ENCODE results near the gene SRL. TPM values are rescaled to one million over a fixed set of nuclear protein-coding genes. Genes with fewer than 3 reads are reported as not detected.

Gene SRL
- total and polyA plus RNA-seq, 2 of the 8 experiments (the other 6 are each of a cell fraction or from before 2014, with no cell fraction given), result 0.05 TPM; not detected in 1

DNA sequence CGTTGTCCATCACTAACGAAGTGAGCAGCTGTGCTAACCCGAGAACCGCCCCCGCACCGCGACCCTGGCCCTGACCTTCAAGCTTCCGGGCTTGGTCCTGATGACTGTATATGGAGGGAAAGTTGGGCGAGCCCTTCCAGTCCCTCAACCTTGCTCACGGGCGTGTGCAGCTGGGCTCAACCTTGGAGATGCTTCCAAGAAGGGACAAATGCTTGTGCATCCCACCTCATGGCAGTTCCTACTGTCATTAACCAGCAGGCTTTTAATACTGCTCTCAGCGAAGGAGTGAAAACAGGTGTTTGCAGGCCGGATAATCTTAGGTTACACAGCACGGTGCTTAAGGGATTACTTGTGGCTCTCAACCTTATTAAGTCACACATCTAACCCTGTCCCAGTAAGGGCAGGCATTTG lies 33.5 kb downstream of the SRL start:
- no peak overlapping the region for H3K27ac ChIP-seq (ENCODE audit: low read depth, low read length)
- WGBS, 2 experiments (ENCODE audit: extremely low coverage in 1 of 2, insufficient coverage in 1 of 2, insufficient read length in 1 of 2, insufficient replicate concordance in 2 of 2, low coverage in 1 of 2, low lambda C conversion rate in 2 of 2, missing lambda C conversion rate in 1 of 2), result 89% methylated on average over 14 of the region's 14 CpGs; no CpG with 5 or more reads in 1 of the 2 experiments
- H2BK5ac ChIP-seq (ENCODE audit: low read depth, low read length), result no peak overlapping the region
- H3K9me3 ChIP-seq (ENCODE audit: insufficient read depth in 2 of 2, low read depth in 1 of 2, low read length in 1 of 2), result peaks cover 0 to 2% of the 10 kb centered on the region in 2 experiments; a peak in 1 of 4 replicates
- no peaks in the 10 kb centered on the region for H4K20me1 ChIP-seq (replicated peaks in 1 of 2; ENCODE audit: control insufficient read depth in 1 of 2, insufficient read depth in 2 of 2, low read length in 2 of 2)
- no peaks in the 10 kb centered on the region for H3K79me1 ChIP-seq (ENCODE audit: low read depth, low read length)
- H3K9ac ChIP-seq (replicated peaks in 1 of 4; ENCODE audit: extremely low read depth in 1 of 4, low read depth in 3 of 4, low read length in 3 of 4), result no peak overlapping the region
- no peak overlapping the region for H3K4ac ChIP-seq (replicated peaks; ENCODE audit: insufficient read length, low read depth, low read length)
- H4K5ac ChIP-seq (ENCODE audit: insufficient read length, low read depth, low read length), result no peak overlapping the region
- no peak overlapping the region for H2AK5ac ChIP-seq (ENCODE audit: low read depth, low read length)
- no peak overlapping the region for H3K4me2 ChIP-seq (ENCODE audit: insufficient read depth in 1 of 2, low read depth in 2 of 2, low read length in 2 of 2)
- ChIA-PET POLR2A (ENCODE audit: partially characterized antibody) (interaction anchor here (1.6 kb wide), 1 partner anchor 25 kb away, joined by 3 read pairs; no protein-coding TSS in a partner anchor), CTCF (ENCODE audit: partially characterized antibody) (no interaction called here)
- FAIRE-seq (no peak), DNase-seq (ENCODE audit: low read depth in 1 of 2, low spot score in 2 of 2) (no peak)
- H3K23ac ChIP-seq (ENCODE audit: insufficient read length), result no peak overlapping the region
- 0 out of 7 replicates have a peak, but pooled peaks cover 0 to 2% (median 0%) of the 10 kb centered on the region in 4 experiments for H3K4me1 ChIP-seq (replicated peaks in 1 of 4; ENCODE audit: control insufficient read depth in 3 of 4, insufficient read depth in 4 of 4, low read length in 3 of 4)
- no peak overlapping the region for H3K18ac ChIP-seq (ENCODE audit: extremely low read depth, low read length)
- no peak overlapping the region for H2BK15ac ChIP-seq (ENCODE audit: low read length)
- H3K27me3 ChIP-seq (replicated peaks in 1 of 4; ENCODE audit: control insufficient read depth in 3 of 4, extremely low read depth in 1 of 4, insufficient read depth in 3 of 4, low read length in 3 of 4), result no peaks in the 10 kb centered on the region; a peak in 1 of 7 replicates
- no peak overlapping the region for H4K8ac ChIP-seq (ENCODE audit: extremely low read depth, insufficient read depth, low read length)
- no peak overlapping the region for H3K56ac ChIP-seq (replicated peaks; ENCODE audit: insufficient read length, low read depth, low read length)
- no peak overlapping the region for H2BK20ac ChIP-seq (ENCODE audit: low read length)
- H3K79me2 ChIP-seq (ENCODE audit: control insufficient read depth in 1 of 2, insufficient read depth in 2 of 2, low read length in 2 of 2), result no peaks in the 10 kb centered on the region
- H4K91ac ChIP-seq (replicated peaks; ENCODE audit: insufficient read length, low read length), result no peak overlapping the region
- no peaks in the 10 kb centered on the region; the same call in 1 of the 2 replicates for H3K23me2 ChIP-seq (ENCODE audit: low read depth, low read length)
- no peak overlapping the region for H2BK120ac ChIP-seq (replicated peaks; ENCODE audit: low read depth, low read length)
- H2AFZ ChIP-seq (ENCODE audit: low read length), result no peak overlapping the region
- no peak overlapping the region for H3K4me3 ChIP-seq (ENCODE audit: extremely low read depth in 1 of 4, insufficient read depth in 2 of 4, low read depth in 3 of 4, low read length in 4 of 4)
- H3K14ac ChIP-seq (ENCODE audit: insufficient read length), result no peak overlapping the region
- no peak overlapping the region for H2BK12ac ChIP-seq (ENCODE audit: low read depth, low read length)
- H3K36me3 ChIP-seq (ENCODE audit: control insufficient read depth in 2 of 4, insufficient read depth in 4 of 4, low read length in 3 of 4), result no peaks in the 10 kb centered on the region
- TF ChIP-seq RFX5 (IDR thresholded peaks at IDR 0.05; ENCODE audit: borderline replicate concordance, low read depth, low read length), result no peak
- TF ChIP-seq RAD21 (IDR thresholded peaks at IDR 0.05 in 1 of 2, conservative IDR thresholded peaks at IDR 0.05 in 1 of 2; ENCODE audit: low read depth in 2 of 2, low read length in 2 of 2), result no peak
- no peak for TF ChIP-seq BCL11A (IDR thresholded peaks at IDR 0.05; ENCODE audit: low read depth in 2 of 2, low read length in 2 of 2)

Measured in H1 (cell line).